Measurements from ENCODE around the gene POLG.

The POLG gene

DNA sequence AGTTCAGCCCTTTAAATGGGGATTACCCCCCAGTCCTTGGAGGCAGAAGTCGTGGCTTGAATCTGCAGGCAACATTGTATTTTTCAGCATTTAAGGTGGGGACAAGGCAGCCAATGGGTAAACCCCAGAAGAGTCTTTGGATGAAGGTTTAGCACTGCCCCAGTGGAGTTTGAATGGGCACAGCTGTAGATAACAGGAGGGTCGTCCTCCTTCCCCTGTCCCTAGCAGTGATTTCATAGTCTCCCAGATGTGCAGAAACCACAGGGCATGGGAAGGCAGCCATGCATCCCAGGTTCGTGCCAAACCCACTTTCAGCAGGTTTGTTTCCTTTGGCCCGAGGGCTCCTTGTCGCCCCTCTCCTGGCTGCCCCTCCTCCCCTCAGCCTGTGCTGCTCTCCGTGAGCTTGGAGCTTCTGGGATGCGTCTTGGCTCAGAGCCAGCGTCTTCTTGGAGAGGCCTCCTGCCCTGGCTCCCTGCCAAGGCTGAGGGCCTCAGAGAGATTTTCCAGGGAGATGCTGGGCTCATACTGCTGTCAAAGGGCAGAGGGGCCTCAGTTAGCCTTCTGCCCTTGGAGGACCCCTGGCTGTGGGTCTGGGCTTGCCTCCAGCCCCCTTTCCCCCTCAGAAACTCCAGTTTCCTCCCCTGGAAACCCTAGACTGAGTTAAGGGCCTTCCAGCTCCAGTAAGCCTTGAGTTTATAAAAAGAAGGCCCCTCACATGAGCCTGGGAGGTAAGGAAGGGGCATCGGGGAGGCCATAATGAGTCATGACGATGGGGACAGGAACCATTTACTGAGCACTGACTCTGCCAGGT is 48.9 kb upstream of the POLG start (continued):
- TF ChIP-seq ZNF2 (tag by site-specific recombination; IDR thresholded peaks at IDR 0.05) (0 out of 2 replicates have a peak, but pooled peaks have one; percentile 40), ZBTB7A (tag by site-specific recombination; IDR thresholded peaks at IDR 0.05; ENCODE audit: low read depth) (no peak), ZBTB17 (tag by site-specific recombination; IDR thresholded peaks at IDR 0.05) (peak; percentile 90), ZNF600 (tag by site-specific recombination; IDR thresholded peaks at IDR 0.05) (peak; percentile 77), ZNF114 (tag by site-specific recombination; IDR thresholded peaks at IDR 0.05) (peak; percentile 86; the same call in 1 of the 2 replicates), ZFHX2 (tag by site-specific recombination; conservative IDR thresholded peaks at IDR 0.05) (no peak), ZNF776 (tag by site-specific recombination; IDR thresholded peaks at IDR 0.05; ENCODE audit: borderline replicate concordance) (peak; percentile 99), YY1 (tag by site-specific recombination; IDR thresholded peaks at IDR 0.05) (0 out of 2 replicates have a peak, but pooled peaks have one; percentile 28), ZNF571 (tag by site-specific recombination; IDR thresholded peaks at IDR 0.05) (peak; percentile 100), ZNF654 (tag by site-specific recombination; IDR thresholded peaks at IDR 0.05; ENCODE audit: low read depth) (no peak), ZNF423 (tag by site-specific recombination; IDR thresholded peaks at IDR 0.05) (0 out of 2 replicates have a peak, but pooled peaks have one; percentile 21)

- Histone ChIP-seq H3K36me3 (ENCODE audit: control insufficient read depth in 2 of 2, insufficient read depth in 1 of 2, low read length in 2 of 2) (no peaks in the 10 kb centered on the region), H3K4me3 (ENCODE audit: low read depth, low read length) (no peak overlapping the region), H3K9me3 (ENCODE audit: control insufficient read depth, insufficient read depth, low read depth, low read length) (no peaks in the 10 kb centered on the region), H3K4me1 (ENCODE audit: control insufficient read depth, insufficient read depth, low read length) (peaks cover 23% of the 10 kb centered on the region), H3K27ac (ENCODE audit: extremely low read depth, low read depth, low read length) (no peak overlapping the region)
- ChIA-PET CTCF (interaction anchor here (0.7 to 16.0 kb wide), 7 partner anchors 9 to 175 kb away, joined by 3 to 237 read pairs (median 4); no protein-coding TSS in a partner anchor), POLR2A (no interaction called here)
- TF ChIP-seq ZNF549 (tag by site-specific recombination; IDR thresholded peaks at IDR 0.05) (no peak), ZNF37A (tag by site-specific recombination; IDR thresholded peaks at IDR 0.05) (no peak), ZNF830 (tag by site-specific recombination; IDR thresholded peaks at IDR 0.05; ENCODE audit: low read depth) (no peak), ZNF777 (tag by site-specific recombination; IDR thresholded peaks at IDR 0.05; ENCODE audit: borderline replicate concordance) (no peak), ZXDB (tag by site-specific recombination; IDR thresholded peaks at IDR 0.05) (no peak), ATF2 (tag by site-specific recombination; IDR thresholded peaks at IDR 0.05; ENCODE audit: low read depth) (no peak), ZBTB26 (tag by site-specific recombination; optimal IDR thresholded peaks at IDR 0.05) (no peak), ZNF596 (tag by site-specific recombination; IDR thresholded peaks at IDR 0.05) (no peak), ZNF114 (tag by site-specific recombination; IDR thresholded peaks at IDR 0.05) (no peak), ZNF23 (tag by site-specific recombination; IDR thresholded peaks at IDR 0.05; ENCODE audit: borderline replicate concordance) (no peak), ZNF580 (tag by site-specific recombination; IDR thresholded peaks at IDR 0.05) (no peak), ZNF76 (tag by site-specific recombination; IDR thresholded peaks at IDR 0.05; ENCODE audit: borderline replicate concordance, low read depth) (no peak), PRDM1 (tag by site-specific recombination; IDR thresholded peaks at IDR 0.05) (no peak), ZBTB8A (tag by site-specific recombination; IDR thresholded peaks at IDR 0.05) (no peak)
- TF ChIP-seq, protein P1, sequence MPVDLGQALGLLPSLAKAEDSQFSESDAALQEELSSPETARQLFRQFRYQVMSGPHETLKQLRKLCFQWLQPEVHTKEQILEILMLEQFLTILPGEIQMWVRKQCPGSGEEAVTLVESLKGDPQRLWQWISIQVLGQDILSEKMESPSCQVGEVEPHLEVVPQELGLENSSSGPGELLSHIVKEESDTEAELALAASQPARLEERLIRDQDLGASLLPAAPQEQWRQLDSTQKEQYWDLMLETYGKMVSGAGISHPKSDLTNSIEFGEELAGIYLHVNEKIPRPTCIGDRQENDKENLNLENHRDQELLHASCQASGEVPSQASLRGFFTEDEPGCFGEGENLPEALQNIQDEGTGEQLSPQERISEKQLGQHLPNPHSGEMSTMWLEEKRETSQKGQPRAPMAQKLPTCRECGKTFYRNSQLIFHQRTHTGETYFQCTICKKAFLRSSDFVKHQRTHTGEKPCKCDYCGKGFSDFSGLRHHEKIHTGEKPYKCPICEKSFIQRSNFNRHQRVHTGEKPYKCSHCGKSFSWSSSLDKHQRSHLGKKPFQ (tag by site-specific recombination; IDR thresholded peaks at IDR 0.05): no peak
- TF ChIP-seq, protein P2, sequence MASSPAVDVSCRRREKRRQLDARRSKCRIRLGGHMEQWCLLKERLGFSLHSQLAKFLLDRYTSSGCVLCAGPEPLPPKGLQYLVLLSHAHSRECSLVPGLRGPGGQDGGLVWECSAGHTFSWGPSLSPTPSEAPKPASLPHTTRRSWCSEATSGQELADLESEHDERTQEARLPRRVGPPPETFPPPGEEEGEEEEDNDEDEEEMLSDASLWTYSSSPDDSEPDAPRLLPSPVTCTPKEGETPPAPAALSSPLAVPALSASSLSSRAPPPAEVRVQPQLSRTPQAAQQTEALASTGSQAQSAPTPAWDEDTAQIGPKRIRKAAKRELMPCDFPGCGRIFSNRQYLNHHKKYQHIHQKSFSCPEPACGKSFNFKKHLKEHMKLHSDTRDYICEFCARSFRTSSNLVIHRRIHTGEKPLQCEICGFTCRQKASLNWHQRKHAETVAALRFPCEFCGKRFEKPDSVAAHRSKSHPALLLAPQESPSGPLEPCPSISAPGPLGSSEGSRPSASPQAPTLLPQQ (tag by site-specific recombination; IDR thresholded peaks at IDR 0.05): no peak
Observed at GRCh38 chr15:89381888-89382686, 47.5 kb upstream of the POLG start.
